HCT116 (cell line): ENCODE measurements around the gene PRRT2.
"Not testable (repeated sequence)": the region's sequence is repeated elsewhere in the genome, so short reads cannot be mapped to it uniquely, and the experiment has no call there.

Source experiments
- CTCF ChIP-seq, 3 experiments: fragments of 200-600 bp in 1 of 3; sonication (generic) in 1 of 3; IDR thresholded peaks in 2 of 3; conservative IDR thresholded peaks in 1 of 3; 2 replicates each; pipeline ENCODE4 v1.5.1; 2012 to 2017; ENCODE audit warnings: low read depth in 2 of 3, low read length in 2 of 3, antibody characterized with exemption in 1 of 3, borderline replicate concordance in 1 of 3, control low read depth in 1 of 3, mild to moderate bottlenecking in 1 of 3, mixed read lengths in 1 of 3, mixed run types in 1 of 3, moderate library complexity in 1 of 3; ENCODE audit not compliant: insufficient read depth in 1 of 3
- EZH2 ChIP-seq: fragments of 200-600 bp; sonication (generic); IDR thresholded peaks from 2 replicates; pipeline ENCODE4 v1.6.1; 2017; ENCODE audit warnings: antibody characterized with exemption, mixed run types
- EZH2phosphoT487 ChIP-seq: fragments of 200-600 bp; IDR thresholded peaks from 2 replicates; pipeline ENCODE4 v1.6.1; 2018; ENCODE audit warnings: antibody characterized with exemption, borderline replicate concordance
- JUND ChIP-seq: IDR thresholded peaks from 2 replicates; pipeline ENCODE4 v1.6.1; 2012
- POLR2A ChIP-seq: IDR thresholded peaks from 2 replicates; pipeline ENCODE4 v1.7.0; 2011; ENCODE audit warnings: borderline replicate concordance; ENCODE audit not compliant: insufficient read depth, insufficient read length; ENCODE audit errors: extremely low read depth
- SIN3A ChIP-seq: IDR thresholded peaks from 2 replicates; pipeline ENCODE4 v1.6.1; 2012; ENCODE audit warnings: low read depth
- ZFX ChIP-seq: fragments of 450-650 bp; IDR thresholded peaks from 2 replicates; pipeline ENCODE4 v1.6.1; 2017
- ZNF274 ChIP-seq: fragments of 200-500 bp; sonication (Bioruptor generic); IDR thresholded peaks from 2 replicates; pipeline ENCODE4 v1.6.1; 2014; ENCODE audit warnings: mild to moderate bottlenecking, low read depth, low read length, inconsistent platforms
- TF ChIP-seq, protein P1 (sequence below): IDR thresholded peaks from 2 replicates; pipeline ENCODE4 v1.6.1; 2012
- TF ChIP-seq, protein P2 (sequence below): IDR thresholded peaks from 2 replicates; pipeline ENCODE4 v1.6.1; 2012; ENCODE audit warnings: low read depth

- not testable (repeated sequence) for TF ChIP-seq EZH2phosphoT487; JUND; EZH2; CTCF (IDR thresholded peaks at IDR 0.05 in 2 of 3, conservative IDR thresholded peaks at IDR 0.05 in 1 of 3; ENCODE audit: borderline replicate concordance in 1 of 3, insufficient read depth in 1 of 3, low read depth in 2 of 3, low read length in 2 of 3); POLR2A; SIN3A; ZFX; ZNF274
- TF ChIP-seq, protein P1, sequence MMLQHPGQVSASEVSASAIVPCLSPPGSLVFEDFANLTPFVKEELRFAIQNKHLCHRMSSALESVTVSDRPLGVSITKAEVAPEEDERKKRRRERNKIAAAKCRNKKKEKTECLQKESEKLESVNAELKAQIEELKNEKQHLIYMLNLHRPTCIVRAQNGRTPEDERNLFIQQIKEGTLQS = not testable (repeated sequence)
- TF ChIP-seq, protein P2, sequence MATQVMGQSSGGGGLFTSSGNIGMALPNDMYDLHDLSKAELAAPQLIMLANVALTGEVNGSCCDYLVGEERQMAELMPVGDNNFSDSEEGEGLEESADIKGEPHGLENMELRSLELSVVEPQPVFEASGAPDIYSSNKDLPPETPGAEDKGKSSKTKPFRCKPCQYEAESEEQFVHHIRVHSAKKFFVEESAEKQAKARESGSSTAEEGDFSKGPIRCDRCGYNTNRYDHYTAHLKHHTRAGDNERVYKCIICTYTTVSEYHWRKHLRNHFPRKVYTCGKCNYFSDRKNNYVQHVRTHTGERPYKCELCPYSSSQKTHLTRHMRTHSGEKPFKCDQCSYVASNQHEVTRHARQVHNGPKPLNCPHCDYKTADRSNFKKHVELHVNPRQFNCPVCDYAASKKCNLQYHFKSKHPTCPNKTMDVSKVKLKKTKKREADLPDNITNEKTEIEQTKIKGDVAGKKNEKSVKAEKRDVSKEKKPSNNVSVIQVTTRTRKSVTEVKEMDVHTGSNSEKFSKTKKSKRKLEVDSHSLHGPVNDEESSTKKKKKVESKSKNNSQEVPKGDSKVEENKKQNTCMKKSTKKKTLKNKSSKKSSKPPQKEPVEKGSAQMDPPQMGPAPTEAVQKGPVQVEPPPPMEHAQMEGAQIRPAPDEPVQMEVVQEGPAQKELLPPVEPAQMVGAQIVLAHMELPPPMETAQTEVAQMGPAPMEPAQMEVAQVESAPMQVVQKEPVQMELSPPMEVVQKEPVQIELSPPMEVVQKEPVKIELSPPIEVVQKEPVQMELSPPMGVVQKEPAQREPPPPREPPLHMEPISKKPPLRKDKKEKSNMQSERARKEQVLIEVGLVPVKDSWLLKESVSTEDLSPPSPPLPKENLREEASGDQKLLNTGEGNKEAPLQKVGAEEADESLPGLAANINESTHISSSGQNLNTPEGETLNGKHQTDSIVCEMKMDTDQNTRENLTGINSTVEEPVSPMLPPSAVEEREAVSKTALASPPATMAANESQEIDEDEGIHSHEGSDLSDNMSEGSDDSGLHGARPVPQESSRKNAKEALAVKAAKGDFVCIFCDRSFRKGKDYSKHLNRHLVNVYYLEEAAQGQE = not testable (repeated sequence)
These were observed 39.7 kb upstream of the PRRT2 start for GRCh38 chr16:29772330-29772729.
